IMR-90 (cell line): Measurements from ENCODE around the gene KLRC1. TPM values are rescaled to one million over a fixed set of nuclear protein-coding genes. Genes with fewer than 3 reads are reported as not detected.

Source experiments
- ATAC-seq: fragments of 200-7000 bp; cut with Tn5 transposase; 2 replicates; pipeline ENCODE4 v1.9.1; 2020; ENCODE audit warnings: low read depth, mild to moderate bottlenecking, moderate library complexity
- Bru-seq: library from RNA; stranded (reverse); fragments of 400-500 nt; gene quantifications from one replicate; lab custom pipeline; 2021; lab: Mats Ljungman, UMichigan
- BruChase-seq, 2 experiments: library from RNA; stranded (reverse); fragments of 400-500 nt; gene quantifications; one replicate each; lab custom pipeline; 2021; lab: Mats Ljungman, UMichigan
- BruUV-seq: library from RNA; stranded (reverse); fragments of 400-500 nt; replicated peaks from 2 replicates; lab custom pipeline; 2021; lab: Mats Ljungman, UMichigan
- CTCF ChIA-PET: fragments of 300-600 bp; formaldehyde crosslinking; extraction: SDS; loops from one replicate; lab custom pipeline; 2021; ENCODE audit warnings: antibody characterized with exemption; lab: Yijun Ruan, JAX
- POLR2A ChIA-PET: fragments of 300-600 bp; sonication (Branson Sonifier 250); formaldehyde crosslinking; loops from one replicate; lab custom pipeline; 2022; ENCODE audit warnings: antibody characterized with exemption; ENCODE audit not compliant: unreplicated experiment; lab: Charles Lee
- DNase-seq: peaks from one replicate; pipeline ENCODE4 v3.0.0; 2013
- H2AFZ ChIP-seq: replicated peaks from 2 replicates; pipeline ENCODE3; 2013; ENCODE audit warnings: low read length, mild to moderate bottlenecking; ENCODE audit not compliant: poor library complexity
- H2AK5ac ChIP-seq: 2 replicates; pipeline ENCODE4 v1.6.1; 2013; ENCODE audit warnings: low read depth, low read length, inconsistent platforms
- H2AK9ac ChIP-seq: replicated peaks from 2 replicates; pipeline ENCODE3; 2013; ENCODE audit warnings: mild to moderate bottlenecking, low read depth, low read length, moderate library complexity; ENCODE audit not compliant: poor library complexity
- H2BK120ac ChIP-seq: 2 replicates; pipeline ENCODE4 v1.6.1; 2013; ENCODE audit warnings: low read depth, low read length, inconsistent platforms
- H2BK15ac ChIP-seq: 3 replicates; pipeline ENCODE4 v1.6.1; 2013; ENCODE audit warnings: low read depth, low read length, inconsistent platforms
- H2BK20ac ChIP-seq: 2 replicates; pipeline ENCODE4 v1.6.1; 2013; ENCODE audit warnings: low read depth, mild to moderate bottlenecking, inconsistent platforms, low read length, moderate library complexity
- H2BK5ac ChIP-seq: 2 replicates; pipeline ENCODE4 v1.6.1; 2013; ENCODE audit warnings: mild to moderate bottlenecking, low read depth, low read length, inconsistent platforms; ENCODE audit not compliant: poor library complexity, severe bottlenecking
- H3K14ac ChIP-seq: replicated peaks from 2 replicates; pipeline ENCODE4 v1.6.1; 2013; ENCODE audit warnings: low read depth, low read length, inconsistent platforms
- H3K18ac ChIP-seq: 2 replicates; pipeline ENCODE4 v1.6.1; 2013; ENCODE audit warnings: low read depth, low read length, control low read depth
- H3K23ac ChIP-seq: 2 replicates; pipeline ENCODE4 v1.6.1; 2013; ENCODE audit warnings: low read depth, low read length, inconsistent platforms
- H3K27ac ChIP-seq: 2 replicates; pipeline ENCODE4 v1.5.1; 2013; ENCODE audit warnings: mild to moderate bottlenecking, control low read depth, low read length; ENCODE audit not compliant: insufficient read depth
- H3K27me3 ChIP-seq: 2 replicates; pipeline ENCODE4 v1.6.1; 2013; ENCODE audit warnings: low read length; ENCODE audit not compliant: control insufficient read depth, insufficient read depth
- H3K36me3 ChIP-seq: 2 replicates; pipeline ENCODE4 v1.6.1; 2013; ENCODE audit warnings: low read length, mixed read lengths; ENCODE audit not compliant: control insufficient read depth, insufficient read depth
- H3K4ac ChIP-seq: 2 replicates; pipeline ENCODE4 v1.6.1; 2013; ENCODE audit warnings: low read depth, low read length, inconsistent platforms
- H3K4me1 ChIP-seq: 2 replicates; pipeline ENCODE4 v1.6.1; 2013; ENCODE audit warnings: low read length, mixed read lengths; ENCODE audit not compliant: control insufficient read depth, insufficient read depth
- H3K4me2 ChIP-seq: 2 replicates; pipeline ENCODE4 v1.6.1; 2013; ENCODE audit warnings: low read depth, mild to moderate bottlenecking, control low read depth, low read length, moderate library complexity
- H3K4me3 ChIP-seq: 2 replicates; pipeline ENCODE4 v1.5.1; 2013; ENCODE audit warnings: low read depth, mild to moderate bottlenecking, control low read depth, low read length, moderate library complexity; ENCODE audit not compliant: insufficient read depth
- H3K56ac ChIP-seq: 2 replicates; pipeline ENCODE4 v1.6.1; 2013; ENCODE audit warnings: low read length, inconsistent platforms; ENCODE audit not compliant: insufficient read depth; ENCODE audit errors: extremely low read depth
- H3K79me1 ChIP-seq, 2 experiments: 2 replicates each; pipeline ENCODE4 v1.6.1; 2013; ENCODE audit warnings: low read length in 2 of 2, inconsistent platforms in 1 of 2, low read depth in 1 of 2
- H3K9ac ChIP-seq: 2 replicates; pipeline ENCODE4 v1.6.1; 2013; ENCODE audit warnings: low read depth, low read length, control low read depth
- H3K9me1 ChIP-seq: 2 replicates; pipeline ENCODE4 v1.6.1; 2013; ENCODE audit warnings: low read length, inconsistent platforms; ENCODE audit not compliant: insufficient read depth
- H3K9me3 ChIP-seq: 2 replicates; pipeline ENCODE4 v1.6.1; 2013; ENCODE audit warnings: low read length; ENCODE audit not compliant: control insufficient read depth, insufficient read depth
- H4K20me1 ChIP-seq: 2 replicates; pipeline ENCODE4 v1.6.1; 2013; ENCODE audit warnings: low read length, inconsistent platforms; ENCODE audit not compliant: insufficient read depth
- H4K5ac ChIP-seq: 2 replicates; pipeline ENCODE4 v1.6.1; 2013; ENCODE audit warnings: mild to moderate bottlenecking, low read depth, low read length, control low read depth
- H4K8ac ChIP-seq, 2 experiments: 2 replicates each; pipeline ENCODE4 v1.6.1; 2013; ENCODE audit warnings: low read depth in 2 of 2, low read length in 2 of 2, control low read depth in 1 of 2, inconsistent platforms in 1 of 2
- H4K91ac ChIP-seq: 2 replicates; pipeline ENCODE4 v1.6.1; 2013; ENCODE audit warnings: low read depth, low read length, inconsistent platforms; ENCODE audit not compliant: insufficient read depth
- BHLHE40 ChIP-seq: fragments of 150-350 bp; IDR thresholded peaks from 2 replicates; pipeline ENCODE4 v1.6.1; 2016; ENCODE audit warnings: mild to moderate bottlenecking, low read depth, low read length
- CEBPB ChIP-seq: IDR thresholded peaks from 2 replicates; pipeline ENCODE4 v1.6.1; 2012; ENCODE audit warnings: low read depth, low read length, improper control_type of control experiment
- CHD1 ChIP-seq: IDR thresholded peaks from 2 replicates; pipeline ENCODE4 v1.6.1; 2012; ENCODE audit warnings: low read depth, low read length, improper control_type of control experiment
- MAZ ChIP-seq: IDR thresholded peaks from 2 replicates; pipeline ENCODE4 v1.6.1; 2012; ENCODE audit warnings: low read depth, mild to moderate bottlenecking, low read length, improper control_type of control experiment, moderate library complexity, borderline replicate concordance
- MXI1 ChIP-seq: IDR thresholded peaks from 2 replicates; pipeline ENCODE4 v1.6.1; 2012; ENCODE audit warnings: low read depth, mild to moderate bottlenecking, low read length, moderate library complexity, borderline replicate concordance
- NFE2L2 ChIP-seq: fragments of 150-350 bp; IDR thresholded peaks from 2 replicates; pipeline ENCODE4 v1.6.1; 2016; ENCODE audit warnings: low read depth, mild to moderate bottlenecking, low read length
- POLR2A ChIP-seq: IDR thresholded peaks from 2 replicates; pipeline ENCODE4 v1.6.1; 2012; ENCODE audit warnings: mild to moderate bottlenecking, low read depth, low read length
- RAD21 ChIP-seq: IDR thresholded peaks from 2 replicates; pipeline ENCODE4 v1.6.1; 2012; ENCODE audit warnings: low read length, improper control_type of control experiment
- WGBS, 2 experiments: methylation state at CpG; one replicate each; pipeline versions ENCODE4 v1.1.5 to v1.1.7; 2013; ENCODE audit warnings: missing lambda C conversion rate in 2 of 2; ENCODE audit not compliant: insufficient read length in 1 of 2; ENCODE audit errors: extremely low coverage in 2 of 2; 5-methylcytosine and 5-hydroxymethylcytosine counted together
- dilution Hi-C: fragments of 300-500 bp; cut with HindIII; formaldehyde crosslinking; loops from one replicate; pipeline ENCODE4 v1.14.3; 2018; ENCODE audit warnings: low sequenced_read_pairs; ENCODE audit not compliant: unreplicated experiment
- in situ Hi-C: fragments of 300-500 bp; cut with MboI; formaldehyde crosslinking; loops from 3 replicates; pipeline ENCODE4 v1.14.3; 2019; ENCODE audit warnings: low sequenced_read_pairs, inconsistent platforms, mixed read lengths
- intact Hi-C: fragments of 100-400 bp; cut with micrococcal nuclease; formaldehyde crosslinking; loops from 2 replicates; pipeline ENCODE4 v1.10.0; 2022
- long read RNA-seq: library from polyadenylated mRNA; unstranded; transcript quantifications from one replicate; pipeline ENCODE4 v2.0.0, GENCODE V29; 2021; ENCODE audit not compliant: unreplicated experiment
- polyA plus RNA-seq, 3 experiments: library from polyadenylated mRNA; depleted of rRNA; stranded (reverse); fragments of >200 nt; gene quantifications; 2 replicates each; pipeline ENCODE4 v1.2.3, GENCODE V29; 2012; ENCODE audit warnings: low replicate concordance in 1 of 3
- total RNA-seq: library from RNA; depleted of rRNA; stranded (reverse); fragments of >200 nt; gene quantifications from 2 replicates; pipeline ENCODE4 v1.2.3, GENCODE V29; 2012; rRNA removed

Gene KLRC1
- total RNA-seq (not detected in 2 replicates), polyA plus RNA-seq (2012; rRNA removed) (not detected in 2 replicates), Bru-seq, nascent RNA (not detected), BruChase-seq, experiment 1, labeled RNA remaining after a 6-hour chase (not detected), BruChase-seq, experiment 2, labeled RNA remaining after a 2-hour chase (not detected)
- polyA plus RNA-seq (2012; cell fraction: cytosol; rRNA removed): not detected in 2 replicates
- not detected in 2 replicates for polyA plus RNA-seq (2012; cell fraction: nucleus; rRNA removed; ENCODE audit: low replicate concordance)
- long read RNA-seq: 0 reads

DNA sequence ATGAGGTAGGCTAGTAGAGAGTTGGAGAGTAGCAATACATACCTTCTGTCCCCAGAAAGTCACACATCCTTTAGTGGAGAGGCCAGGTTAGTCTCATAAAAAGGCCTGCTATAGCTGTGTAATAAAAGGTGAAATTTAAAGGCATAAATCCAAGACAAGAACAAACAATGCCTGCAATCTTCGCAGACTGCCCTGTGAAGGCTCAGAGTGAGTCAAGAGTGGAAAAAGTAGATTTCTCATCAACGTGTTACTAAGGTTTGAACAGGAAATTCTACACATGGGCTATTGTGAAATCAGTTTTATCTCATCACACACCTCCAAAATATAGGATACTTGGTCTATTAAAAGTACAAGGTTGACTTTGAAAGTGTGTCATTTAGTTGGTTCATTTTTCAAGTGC lies at the start of gene KLRC1:
KLRC1 (minus strand) TSS at position 222 of the 400 bp plus-strand sequence. CDS start 2,221 bp downstream, outside the sequence.
- Histone ChIP-seq H3K18ac (no peak within 1 kb of the TSS), H3K23ac (no peak within 1 kb of the TSS), H2BK5ac (no peak within 1 kb of the TSS), H2BK20ac (no peak within 1 kb of the TSS), H2AK5ac (no peak within 1 kb of the TSS), H2AFZ (no peak within 1 kb of the TSS), H4K91ac (no peak within 1 kb of the TSS), H4K8ac (no peak within 1 kb of the TSS), H3K4ac (no peak within 1 kb of the TSS), H3K27ac (no peak within 1 kb of the TSS), H3K14ac (no peak within 1 kb of the TSS), H3K9ac (no peak within 1 kb of the TSS), H3K4me1 (no peaks in the 10 kb centered on the region), H2AK9ac (no peak within 1 kb of the TSS), H4K20me1 (no peaks in the 10 kb centered on the region), H3K56ac (no peak within 1 kb of the TSS), H3K27me3 (peaks cover 2% of the 10 kb centered on the region; the same call in 1 of the 2 replicates), H3K9me1 (no peaks in the 10 kb centered on the region), H4K5ac (no peak within 1 kb of the TSS), H3K79me1 (no peaks in the 10 kb centered on the region), H3K36me3 (no peaks in the 10 kb centered on the region), H2BK15ac (no peak within 1 kb of the TSS), H2BK120ac (no peak within 1 kb of the TSS), H3K9me3 (peaks cover 6% of the 10 kb centered on the region), H3K4me3 (no peak within 1 kb of the TSS), H3K4me2 (no peak within 1 kb of the TSS)
- intact Hi-C loops (loop anchor here (10.0 kb wide), 1 partner anchor 48 kb away; the partner anchor contains the start of gene KLRC4), dilution Hi-C loops (no loop called here), in situ Hi-C loops (no loop called here)
- ATAC-seq (no peak), DNase-seq (no peak)
- TF ChIP-seq CEBPB (0 out of 2 replicates have a peak, but pooled peaks have one; percentile 26), NFE2L2 (no peak), POLR2A (no peak), MXI1 (no peak), RAD21 (no peak), BHLHE40 (no peak), CHD1 (no peak), MAZ (no peak)
- CTCF ChIA-PET: no interaction called here
- BruUV-seq: no TSS peak
- POLR2A ChIA-PET: interaction anchor here (0.6 kb wide), 1 partner anchor 1087 kb away, joined by 4 read pairs; no protein-coding TSS in a partner anchor
- no CpG with 5 or more reads among the region's 2 CpGs for WGBS, 2 experiments
